PFSK-1 (cell line): ENCODE results near the gene EEF1AKMT3.

Source experiments
- FOXP2 ChIP-seq: optimal IDR thresholded peaks from 2 replicates; pipeline ENCODE3; 2011; ENCODE audit warnings: borderline replicate concordance, control low read depth, inconsistent platforms; ENCODE audit not compliant: insufficient read depth; ENCODE audit errors: extremely low read length, extremely low read depth
- POLR2AphosphoS5 ChIP-seq: IDR thresholded peaks from 2 replicates; pipeline ENCODE4 v1.6.1; 2012; ENCODE audit warnings: low read depth, mild to moderate bottlenecking, control low read depth, low read length, moderate library complexity
- REST ChIP-seq, 2 experiments: IDR thresholded peaks; 2 replicates each; pipeline versions ENCODE4 v1.6.1 to v1.8.0; 2011 to 2012; ENCODE audit warnings: low read depth in 2 of 2, low read length in 2 of 2, control low read depth in 1 of 2, inconsistent platforms in 1 of 2, mild to moderate bottlenecking in 1 of 2, moderate library complexity in 1 of 2; ENCODE audit not compliant: insufficient read depth in 1 of 2
- SIN3A ChIP-seq: IDR thresholded peaks from 2 replicates; pipeline ENCODE4 v1.6.1; 2012; ENCODE audit warnings: mild to moderate bottlenecking, low read length, moderate library complexity, borderline replicate concordance; ENCODE audit not compliant: insufficient read depth
- TAF1 ChIP-seq: IDR thresholded peaks from 2 replicates; pipeline ENCODE4 v1.6.1; 2012; ENCODE audit warnings: low read length, control low read depth, borderline replicate concordance; ENCODE audit not compliant: insufficient read depth

- TF ChIP-seq POLR2AphosphoS5 (no peak), REST (IDR thresholded peaks at IDR 0.05; ENCODE audit: insufficient read depth in 1 of 2, low read depth in 2 of 2, low read length in 2 of 2) (no peak), TAF1 (no peak), SIN3A (no peak), FOXP2 (no peak)
These were observed 2.8 kb upstream of the EEF1AKMT3 start for GRCh38 chr12:57769594-57769993.
